ENCODE measurements around the gene TMC7.

The TMC7 gene

DNA sequence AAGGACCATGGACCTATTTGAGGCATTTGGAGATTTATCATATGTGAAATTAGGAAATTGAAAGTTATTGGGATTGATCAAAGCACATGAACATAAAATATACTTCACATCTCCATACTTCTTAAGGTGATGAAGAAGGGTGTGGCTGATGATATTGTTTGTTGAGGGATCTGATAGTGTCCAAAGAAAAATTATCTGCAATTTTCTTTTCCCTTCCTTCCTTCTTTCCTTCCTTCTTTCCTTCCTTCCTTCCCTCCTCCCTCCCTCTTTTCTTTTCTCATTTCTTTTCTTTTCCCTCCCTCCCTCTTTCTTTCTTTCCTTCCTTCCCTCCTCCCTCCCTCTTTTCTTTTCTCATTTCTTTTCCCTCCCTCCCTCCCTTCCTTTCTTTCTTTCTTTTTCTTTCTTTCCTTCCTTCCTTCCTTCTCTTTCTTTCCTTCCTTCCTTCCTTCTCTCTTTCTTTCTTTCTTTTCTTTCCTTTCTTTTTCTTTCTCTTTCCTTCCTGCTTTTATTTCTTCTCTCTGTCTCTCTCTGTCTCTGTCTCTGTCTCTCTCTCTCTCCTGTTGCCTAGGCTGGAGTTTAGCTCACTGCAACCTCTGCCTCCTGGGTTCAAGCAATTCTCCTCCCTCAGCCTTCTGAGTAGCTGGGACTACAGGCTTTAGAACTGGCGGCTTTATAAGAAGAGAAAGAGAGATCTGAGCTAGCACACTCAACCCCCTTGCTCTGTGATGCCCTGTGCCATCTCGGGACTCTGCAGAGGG is 109.1 kb downstream of the TMC7 start:
- DNase-seq, result no peak

- no peak for DNase-seq
Measured at GRCh38 chr16:19093631-19094541, 110.2 kb downstream of the TMC7 start.

DNA sequence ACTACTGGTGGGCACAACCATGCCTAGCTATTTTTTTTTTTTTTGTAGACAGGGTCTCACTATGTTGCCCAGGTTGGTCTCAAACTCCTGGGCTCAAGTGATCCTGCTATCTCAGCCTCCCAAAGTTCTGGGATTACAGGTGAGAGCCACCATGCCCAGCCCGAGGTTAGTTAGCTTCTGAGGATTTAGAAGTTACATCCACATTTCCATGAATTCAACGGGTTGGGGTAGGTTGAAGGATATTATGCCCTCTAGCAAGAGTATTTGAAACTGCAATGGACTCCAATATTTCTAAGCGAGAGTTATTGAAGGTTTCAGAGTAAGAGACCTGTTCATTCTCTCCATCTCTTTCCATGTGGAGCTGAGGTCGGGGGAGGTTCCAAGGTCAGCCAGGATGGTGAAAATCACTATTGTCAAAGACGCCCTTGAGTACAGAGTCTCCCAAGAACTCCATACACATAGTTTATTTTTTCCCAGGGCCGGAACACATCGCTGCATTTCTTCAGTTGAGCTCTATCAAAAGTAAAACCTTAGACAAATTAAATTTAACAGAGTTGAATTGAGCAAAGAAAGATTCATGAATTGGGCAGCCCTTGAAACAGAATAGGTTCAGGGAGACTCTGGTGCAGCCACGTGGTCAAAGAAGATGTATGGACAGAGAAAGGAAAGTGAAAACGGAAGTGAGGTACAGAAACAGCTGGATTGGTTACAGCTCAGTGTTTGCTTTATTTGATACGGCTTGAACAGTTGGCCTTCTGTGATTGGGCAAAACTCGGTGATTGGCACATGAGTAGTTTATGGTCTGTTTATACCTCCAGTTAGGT is 111.0 kb downstream of the TMC7 start:
- DNase-seq, result no peak

DNA sequence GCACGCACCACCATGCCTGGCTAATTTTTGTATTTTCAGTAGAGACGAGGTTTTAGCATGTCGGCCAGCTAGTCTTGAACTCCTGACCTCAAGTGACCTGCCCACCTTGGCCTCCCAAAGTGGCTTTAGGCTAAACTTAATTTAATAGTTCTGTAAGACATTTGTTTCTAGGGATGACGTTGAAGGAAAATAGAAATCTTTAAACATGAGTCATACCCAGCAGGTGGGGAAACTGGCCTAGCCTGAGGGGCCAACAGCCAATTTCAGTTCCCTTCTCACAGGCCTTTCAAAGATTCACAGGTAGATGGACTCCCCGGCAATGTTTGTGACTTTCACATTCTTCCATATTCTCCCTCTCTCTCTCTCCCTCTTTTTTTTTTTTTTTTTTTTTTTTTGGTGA is 111.9 kb downstream of the TMC7 start:
- DNase-seq, result no peak

- DNase-seq, result no peak
Measured at GRCh38 chr16:19098173-19098572, 114.4 kb downstream of the TMC7 start.

DNA sequence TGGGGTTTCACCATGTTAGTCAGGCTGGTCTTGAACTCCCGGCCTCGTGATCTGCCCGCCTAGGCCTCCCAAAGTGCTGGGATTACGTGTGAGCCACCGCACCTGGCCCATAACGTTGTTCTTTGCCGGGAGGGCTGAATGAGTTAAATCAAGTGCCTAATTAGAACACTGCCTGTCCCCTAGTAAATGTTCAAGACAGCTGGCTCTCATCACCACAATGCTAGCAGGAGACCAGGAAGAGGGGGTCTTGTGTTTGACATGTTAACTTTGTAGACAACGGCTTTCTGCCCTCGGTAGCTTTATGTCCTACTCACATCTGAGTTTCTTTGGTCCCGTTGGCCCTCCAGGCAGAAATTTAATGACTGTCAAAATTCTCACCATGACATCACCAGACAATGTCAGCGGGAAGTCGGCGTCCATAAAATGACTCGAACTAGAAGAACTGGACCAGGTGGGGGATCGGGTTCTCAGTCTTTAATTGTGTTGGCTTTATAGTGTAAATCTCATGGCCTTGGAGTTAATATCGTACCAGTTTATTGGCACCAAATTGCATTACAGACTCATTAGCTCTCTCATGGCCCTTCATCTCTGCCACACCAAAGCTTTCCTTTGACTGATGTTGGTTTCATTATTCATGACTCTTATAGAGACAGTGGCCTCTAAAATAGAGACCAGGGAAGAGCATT is 118.6 kb downstream of the TMC7 start:
- DNase-seq, result no peak

DNA sequence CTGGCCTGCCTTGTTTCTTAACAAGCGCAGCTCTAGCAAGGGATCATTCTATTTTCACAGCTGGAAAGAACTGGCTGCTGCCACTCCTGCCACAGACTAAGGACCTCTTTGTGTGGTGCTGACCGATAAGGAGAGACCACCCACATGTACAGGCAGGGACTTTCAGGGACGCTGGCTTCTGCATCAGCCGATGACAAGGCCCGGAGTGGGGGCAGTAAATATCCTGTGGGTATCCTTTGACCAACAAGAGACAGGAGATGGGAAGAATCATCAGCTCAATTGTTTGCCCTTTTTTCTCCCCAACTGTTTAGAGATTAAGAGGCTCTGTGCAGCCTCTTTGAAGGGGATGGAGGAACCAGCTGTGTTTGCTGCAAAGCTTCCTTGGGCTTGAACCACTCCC is 120.9 kb downstream of the TMC7 start:
- no peak for DNase-seq

GRCh38 chr16:19105131-19105530 is 121.4 kb downstream of the TMC7 start:
- no peak for DNase-seq

DNA sequence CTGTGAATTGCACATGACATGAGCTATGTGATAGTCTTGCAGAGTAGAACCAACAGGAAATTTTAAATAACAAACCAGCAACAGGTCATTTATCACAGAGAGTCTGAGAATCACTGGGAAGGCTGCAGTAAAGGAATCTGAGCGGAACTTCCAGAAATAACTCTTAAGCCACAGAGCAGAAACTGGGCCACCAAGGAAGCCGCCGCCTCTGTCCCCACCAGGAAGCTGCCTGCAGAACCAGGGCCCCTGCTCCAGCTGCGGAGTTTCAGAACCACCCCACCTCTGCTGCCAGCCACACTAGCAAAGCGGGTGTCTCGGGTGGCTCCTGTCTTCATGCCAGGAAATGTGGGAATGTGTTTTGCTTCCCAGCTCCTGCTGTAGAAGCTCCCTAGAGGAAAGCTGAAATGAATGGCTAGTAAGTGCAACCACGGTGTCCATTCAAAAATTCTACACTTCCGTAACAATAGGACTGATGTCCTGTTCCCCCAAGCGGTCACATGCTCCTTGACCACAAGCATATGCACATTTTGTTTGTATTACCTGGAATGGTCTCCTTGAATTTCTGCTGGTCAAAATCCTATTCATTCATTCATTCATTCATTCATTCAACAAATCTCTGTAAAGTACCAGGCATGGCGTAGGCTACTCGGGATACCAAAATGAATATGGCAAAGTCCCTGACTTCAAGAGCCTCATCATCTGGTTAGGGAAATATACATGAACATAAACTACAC is 122.3 kb downstream of the TMC7 start:
- DNase-seq, result no peak

GRCh38 chr16:19106625-19107020 is 122.9 kb downstream of the TMC7 start:
- DNase-seq, result no peak

GRCh38 chr16:19108409-19109287 is 124.9 kb downstream of the TMC7 start:
- no peak for DNase-seq

- no peak for DNase-seq
Measured at GRCh38 chr16:19109288-19109664, 125.5 kb downstream of the TMC7 start.

- no peak for DNase-seq
Measured at GRCh38 chr16:19110537-19111360, 127.0 kb downstream of the TMC7 start.

DNA sequence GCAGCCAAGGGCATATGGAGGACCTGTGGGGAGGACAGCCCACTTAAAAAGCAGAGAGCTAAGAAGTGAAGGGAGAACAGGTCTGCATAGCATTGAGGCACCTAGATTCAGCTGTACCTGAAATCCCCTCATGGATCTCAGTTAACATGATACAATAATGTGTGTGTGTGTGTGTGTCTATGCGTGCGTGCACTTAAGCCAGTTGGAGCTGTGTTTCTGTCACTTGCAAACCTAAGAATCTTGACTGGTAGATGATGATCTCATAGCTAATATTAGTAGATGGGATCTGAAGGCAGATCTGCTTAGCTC is 128.3 kb downstream of the TMC7 start:
- DNase-seq, result no peak
